Smooth muscle cell of the brain vasculature (primary cell): Measurements from ENCODE around the gene HOXA11.

Experiments used
- DNase-seq: peaks from one replicate; pipeline ENCODE4 v3.0.0-alpha.2; 2012; ENCODE audit warnings: low read depth, low spot score

The HOXA11 gene

GRCh38 chr7:27185013-27185853 lies at the start of gene HOXA11:
Gene HOXA11 (minus strand): TSS chr7:27185232. CDS start chr7:27185144, 88 bp downstream.
- DNase-seq, result no peak

GRCh38 chr7:27229448-27229847 lies 44.4 kb upstream of the HOXA11 start:
- DNase-seq, result no peak

- DNase-seq, result no peak
These were observed 40.2 kb upstream of the HOXA11 start for GRCh38 chr7:27224983-27225934.

- no peak for DNase-seq
These were observed 39.0 kb upstream of the HOXA11 start for GRCh38 chr7:27223941-27224575.

GRCh38 chr7:27221201-27221797 lies 36.3 kb upstream of the HOXA11 start:
- no peak for DNase-seq

GRCh38 chr7:27220440-27220955 lies 35.5 kb upstream of the HOXA11 start:
- DNase-seq, result no peak

GRCh38 chr7:27219821-27220220 lies 34.8 kb upstream of the HOXA11 start:
- DNase-seq, result no peak

- no peak for DNase-seq
These were observed 32.9 kb upstream of the HOXA11 start for GRCh38 chr7:27217951-27218350.

- no peak for DNase-seq
These were observed 30.3 kb upstream of the HOXA11 start for GRCh38 chr7:27215356-27215755.

GRCh38 chr7:27214239-27214950 lies 29.4 kb upstream of the HOXA11 start:
- DNase-seq, result no peak

- no peak for DNase-seq
These were observed 28.6 kb upstream of the HOXA11 start for GRCh38 chr7:27213433-27214238.

GRCh38 chr7:27212497-27213432 lies 27.7 kb upstream of the HOXA11 start:
- DNase-seq, result no peak

GRCh38 chr7:27211764-27212204 lies 26.8 kb upstream of the HOXA11 start:
- no peak for DNase-seq

- DNase-seq, result no peak
These were observed 26.0 kb upstream of the HOXA11 start for GRCh38 chr7:27211084-27211446.

GRCh38 chr7:27210441-27211083 lies 25.5 kb upstream of the HOXA11 start:
- DNase-seq, result no peak

- DNase-seq, result no peak
These were observed 25.0 kb upstream of the HOXA11 start for GRCh38 chr7:27209933-27210440.

GRCh38 chr7:27208998-27209397 lies 24.0 kb upstream of the HOXA11 start:
- DNase-seq, result no peak
